ENCODE data around the gene RCOR2.
"Not testable (repeated sequence)": the region's sequence is repeated elsewhere in the genome, so short reads cannot be mapped to it uniquely, and the experiment has no call there.

RCOR2 gene

GRCh38 chr11:63876616-63877015, 40.3 kb downstream of the RCOR2 start:
- no peak for DNase-seq

GRCh38 chr11:63875506-63876065, 41.4 kb downstream of the RCOR2 start:
- DNase-seq = no peak

GRCh38 chr11:63874511-63874910, 42.5 kb downstream of the RCOR2 start:
- DNase-seq = no peak

- DNase-seq = no peak
Measured at GRCh38 chr11:63873311-63873710, 43.7 kb downstream of the RCOR2 start.

GRCh38 chr11:63872800-63873197, 44.2 kb downstream of the RCOR2 start:
- DNase-seq = no peak

GRCh38 chr11:63871962-63872799, 44.8 kb downstream of the RCOR2 start:
- peak; percentile 74 for DNase-seq

- DNase-seq = no peak
Measured at GRCh38 chr11:63870351-63871140, 46.4 kb downstream of the RCOR2 start.

GRCh38 chr11:63869683-63870082, 47.3 kb downstream of the RCOR2 start:
- no peak for DNase-seq

- DNase-seq = no peak
Measured at GRCh38 chr11:63869171-63869591, 47.8 kb downstream of the RCOR2 start.

GRCh38 chr11:63868399-63869064, 48.4 kb downstream of the RCOR2 start:
- no peak for DNase-seq

- DNase-seq = no peak
Measured at GRCh38 chr11:63867511-63867910, 49.5 kb downstream of the RCOR2 start.

- DNase-seq = no peak
Measured at GRCh38 chr11:63866211-63866610, 50.8 kb downstream of the RCOR2 start.

- DNase-seq = not testable (repeated sequence)
Measured at GRCh38 chr11:63863620-63864019, 53.3 kb downstream of the RCOR2 start.

- DNase-seq = peak; percentile 87
Measured at GRCh38 chr11:63862923-63863322, 54.0 kb downstream of the RCOR2 start.

Measured in DMS153 (cell line).